ENCODE data around the gene UCN.

DNA sequence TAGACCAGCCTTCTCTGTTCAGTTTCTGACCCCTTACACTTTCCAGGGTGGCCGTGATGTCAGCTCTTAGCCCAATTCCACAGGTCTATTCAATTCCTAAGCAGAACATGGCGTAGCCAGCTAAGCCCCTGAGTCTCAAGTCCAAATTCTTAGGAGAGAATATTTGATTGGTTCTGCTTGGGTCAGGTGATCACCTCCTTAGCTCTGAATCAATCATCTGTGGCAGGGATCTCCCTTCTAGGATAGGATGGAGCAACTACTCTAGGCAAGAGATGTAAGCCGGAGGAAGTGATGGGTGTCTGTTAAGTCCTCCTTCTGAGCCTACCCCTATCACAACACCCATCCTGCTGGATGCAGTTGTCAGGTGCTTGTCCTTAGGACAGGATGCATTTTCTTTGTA is 11.1 kb downstream of the UCN start:
- no peak for TF ChIP-seq POLR2A (IDR thresholded peaks at IDR 0.05)
- TF ChIP-seq, protein P1, sequence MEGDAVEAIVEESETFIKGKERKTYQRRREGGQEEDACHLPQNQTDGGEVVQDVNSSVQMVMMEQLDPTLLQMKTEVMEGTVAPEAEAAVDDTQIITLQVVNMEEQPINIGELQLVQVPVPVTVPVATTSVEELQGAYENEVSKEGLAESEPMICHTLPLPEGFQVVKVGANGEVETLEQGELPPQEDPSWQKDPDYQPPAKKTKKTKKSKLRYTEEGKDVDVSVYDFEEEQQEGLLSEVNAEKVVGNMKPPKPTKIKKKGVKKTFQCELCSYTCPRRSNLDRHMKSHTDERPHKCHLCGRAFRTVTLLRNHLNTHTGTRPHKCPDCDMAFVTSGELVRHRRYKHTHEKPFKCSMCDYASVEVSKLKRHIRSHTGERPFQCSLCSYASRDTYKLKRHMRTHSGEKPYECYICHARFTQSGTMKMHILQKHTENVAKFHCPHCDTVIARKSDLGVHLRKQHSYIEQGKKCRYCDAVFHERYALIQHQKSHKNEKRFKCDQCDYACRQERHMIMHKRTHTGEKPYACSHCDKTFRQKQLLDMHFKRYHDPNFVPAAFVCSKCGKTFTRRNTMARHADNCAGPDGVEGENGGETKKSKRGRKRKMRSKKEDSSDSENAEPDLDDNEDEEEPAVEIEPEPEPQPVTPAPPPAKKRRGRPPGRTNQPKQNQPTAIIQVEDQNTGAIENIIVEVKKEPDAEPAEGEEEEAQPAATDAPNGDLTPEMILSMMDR (IDR thresholded peaks at IDR 0.05 in 4 of 5, conservative IDR thresholded peaks at IDR 0.05 in 1 of 5): no peak

Data from gastrocnemius medialis (tissue), 4 donors.